Cerebellar cortex (tissue), 1 donor: Measurements from ENCODE around the gene B4GALNT4.
"Not testable (repeated sequence)": the region's sequence is repeated elsewhere in the genome, so short reads cannot be mapped to it uniquely, and the experiment has no call there.

Experiments used
- DNase-seq: peaks from one replicate; pipeline ENCODE4 v3.0.0-alpha.2; 2015; ENCODE audit warnings: low spot score

Gene B4GALNT4

GRCh38 chr11:369336-370018, at the start of gene B4GALNT4:
TSS of gene B4GALNT4 (plus strand) at chr11:369499. CDS start at chr11:369804, 305 bp downstream.
- DNase-seq: no peak

GRCh38 chr11:319888-320273, 49.4 kb upstream of the B4GALNT4 start:
- DNase-seq: not testable (repeated sequence)

GRCh38 chr11:324156-324555, 45.1 kb upstream of the B4GALNT4 start:
- no peak for DNase-seq

- DNase-seq: not testable (repeated sequence)
Observed at GRCh38 chr11:324593-325517, 44.4 kb upstream of the B4GALNT4 start.

GRCh38 chr11:325796-326591, 43.3 kb upstream of the B4GALNT4 start:
- no peak for DNase-seq

GRCh38 chr11:326592-326841, 42.8 kb upstream of the B4GALNT4 start:
- no peak for DNase-seq

- no peak for DNase-seq
Observed at GRCh38 chr11:326842-327580, 42.3 kb upstream of the B4GALNT4 start.

- no peak for DNase-seq
Observed at GRCh38 chr11:327581-327923, 41.7 kb upstream of the B4GALNT4 start.

GRCh38 chr11:328012-328411, 41.3 kb upstream of the B4GALNT4 start:
- DNase-seq: no peak

- DNase-seq: not testable (repeated sequence)
Observed at GRCh38 chr11:328516-329100, 40.7 kb upstream of the B4GALNT4 start.

- no peak for DNase-seq
Observed at GRCh38 chr11:329886-330253, 39.4 kb upstream of the B4GALNT4 start.

GRCh38 chr11:330307-330693, 39.0 kb upstream of the B4GALNT4 start:
- no peak for DNase-seq

- no peak for DNase-seq
Observed at GRCh38 chr11:330694-331357, 38.5 kb upstream of the B4GALNT4 start.

- no peak for DNase-seq
Observed at GRCh38 chr11:331358-332060, 37.8 kb upstream of the B4GALNT4 start.

GRCh38 chr11:332651-333480, 36.4 kb upstream of the B4GALNT4 start:
- no peak for DNase-seq

GRCh38 chr11:333616-334263, 35.6 kb upstream of the B4GALNT4 start:
- DNase-seq: not testable (repeated sequence)

GRCh38 chr11:334264-334994, 34.9 kb upstream of the B4GALNT4 start:
- no peak for DNase-seq
